GM06990 (cell line): ENCODE data around the gene PCBP3.
"Not testable (repeated sequence)": the region's sequence is repeated elsewhere in the genome, so short reads cannot be mapped to it uniquely, and the experiment has no call there.

Experiments
- DNase-seq: peaks from one replicate; pipeline ENCODE4 v3.0.0-alpha.2; 2011; ENCODE audit not compliant: insufficient read length; ENCODE audit errors: extremely low read depth
- H3K27me3 ChIP-seq: replicated peaks from 2 replicates; pipeline ENCODE4 v1.6.0; 2011; ENCODE audit warnings: low read length; ENCODE audit not compliant: control insufficient read depth, insufficient read depth
- H3K36me3 ChIP-seq: 2 replicates; pipeline ENCODE4 v1.5.1; 2011; ENCODE audit warnings: low read length; ENCODE audit not compliant: control insufficient read depth, insufficient read depth
- H3K4me3 ChIP-seq: replicated peaks from 2 replicates; pipeline ENCODE4 v1.5.1; 2011; ENCODE audit warnings: low read depth, mild to moderate bottlenecking, control low read depth, low read length
- CTCF ChIP-seq: IDR thresholded peaks from 2 replicates; pipeline ENCODE4 v1.5.1; 2011; ENCODE audit warnings: low read length, control low read depth, mild to moderate bottlenecking, inconsistent platforms; ENCODE audit not compliant: insufficient read depth, poor library complexity, severe bottlenecking

PCBP3 gene

GRCh38 chr21:45719177-45719802 is 75.8 kb downstream of the PCBP3 start:
- Histone ChIP-seq H3K27me3 (no peaks in the 10 kb centered on the region), H3K36me3 (no peaks in the 10 kb centered on the region), H3K4me3 (no peak overlapping the region)
- TF ChIP-seq CTCF = no peak
- DNase-seq = no peak

- not testable (repeated sequence) for DNase-seq, H3K36me3 ChIP-seq, H3K27me3 ChIP-seq, H3K4me3 ChIP-seq
Observed at GRCh38 chr21:45720204-45720603, 76.7 kb downstream of the PCBP3 start.

GRCh38 chr21:45721671-45722070 is 78.1 kb downstream of the PCBP3 start:
- Histone ChIP-seq H3K36me3 (no peaks in the 10 kb centered on the region), H3K27me3 (no peaks in the 10 kb centered on the region), H3K4me3 (no peak overlapping the region)
- no peak for TF ChIP-seq CTCF
- DNase-seq = no peak

GRCh38 chr21:45723049-45723958 is 79.8 kb downstream of the PCBP3 start:
- Histone ChIP-seq H3K4me3 (no peak overlapping the region), H3K36me3 (no peaks in the 10 kb centered on the region), H3K27me3 (no peaks in the 10 kb centered on the region; the same call in 1 of the 2 replicates)
- TF ChIP-seq CTCF = no peak
- no peak for DNase-seq

- H3K27me3 ChIP-seq = no peaks in the 10 kb centered on the region; the same call in 1 of the 2 replicates
- H3K4me3 ChIP-seq = no peak overlapping the region
- no peak for DNase-seq
- TF ChIP-seq CTCF = no peak
- H3K36me3 ChIP-seq = no peaks in the 10 kb centered on the region
Observed at GRCh38 chr21:45724345-45724961, 80.9 kb downstream of the PCBP3 start.
